Measurements from ENCODE around the gene AKAIN1.

Gene AKAIN1

GRCh38 chr18:5155907-5156287 is 41.2 kb downstream of the AKAIN1 start:
- Histone ChIP-seq H3K4me3 (ENCODE audit: low read depth, low read length, poor library complexity, severe bottlenecking) (no peak overlapping the region), H3K9me3 (ENCODE audit: low read length) (no peaks in the 10 kb centered on the region), H2AFZ (ENCODE audit: low read length) (no peak overlapping the region), H3K79me2 (ENCODE audit: insufficient read depth, low read length) (no peaks in the 10 kb centered on the region), H3F3A (ENCODE audit: insufficient read depth, low read length) (0 out of 2 replicates have a peak, but pooled peaks cover 8% of the 10 kb centered on the region), H3K9me2 (ENCODE audit: low read depth, low read length) (no peaks in the 10 kb centered on the region), H3K4me2 (ENCODE audit: low read length) (no peak overlapping the region), H3K36me3 (ENCODE audit: insufficient read depth, low read length) (no peaks in the 10 kb centered on the region), H3K4me1 (ENCODE audit: insufficient read depth, low read length, severe bottlenecking) (peaks cover 29% of the 10 kb centered on the region), H4K20me1 (ENCODE audit: insufficient read depth, low read length) (no peaks in the 10 kb centered on the region), H3K27ac (ENCODE audit: low read depth, low read length, poor library complexity, severe bottlenecking) (no peak overlapping the region), H3K27me3 (ENCODE audit: insufficient read depth, low read length) (no peaks in the 10 kb centered on the region), H3K9ac (ENCODE audit: low read length) (no peak overlapping the region)
- TF ChIP-seq CTCF (IDR thresholded peaks at IDR 0.05; ENCODE audit: low read length) (no peak), EZH2 (IDR thresholded peaks at IDR 0.05; ENCODE audit: borderline replicate concordance, low read length) (no peak)

- Histone ChIP-seq H3K4me2 (ENCODE audit: low read length) (no peak overlapping the region), H3K4me1 (ENCODE audit: insufficient read depth, low read length, severe bottlenecking) (peaks cover 27% of the 10 kb centered on the region), H2AFZ (ENCODE audit: low read length) (no peak overlapping the region), H3K9me2 (ENCODE audit: low read depth, low read length) (no peaks in the 10 kb centered on the region), H3K27me3 (ENCODE audit: insufficient read depth, low read length) (no peaks in the 10 kb centered on the region), H4K20me1 (ENCODE audit: insufficient read depth, low read length) (no peaks in the 10 kb centered on the region), H3K4me3 (ENCODE audit: low read depth, low read length, poor library complexity, severe bottlenecking) (no peak overlapping the region), H3F3A (ENCODE audit: insufficient read depth, low read length) (0 out of 2 replicates have a peak, but pooled peaks cover 8% of the 10 kb centered on the region), H3K27ac (ENCODE audit: low read depth, low read length, poor library complexity, severe bottlenecking) (no peak overlapping the region), H3K36me3 (ENCODE audit: insufficient read depth, low read length) (no peaks in the 10 kb centered on the region), H3K9me3 (ENCODE audit: low read length) (no peaks in the 10 kb centered on the region), H3K9ac (ENCODE audit: low read length) (no peak overlapping the region), H3K79me2 (ENCODE audit: insufficient read depth, low read length) (no peaks in the 10 kb centered on the region)
- no peak for TF ChIP-seq EZH2 (IDR thresholded peaks at IDR 0.05; ENCODE audit: borderline replicate concordance, low read length)
- no peak for TF ChIP-seq CTCF (IDR thresholded peaks at IDR 0.05; ENCODE audit: low read length)
Measured at GRCh38 chr18:5155218-5155906, 41.7 kb downstream of the AKAIN1 start.

- TF ChIP-seq EZH2 (IDR thresholded peaks at IDR 0.05; ENCODE audit: borderline replicate concordance, low read length): no peak
- no peak for TF ChIP-seq CTCF (IDR thresholded peaks at IDR 0.05; ENCODE audit: low read length)
- no peak overlapping the region for H3K27ac ChIP-seq (ENCODE audit: low read depth, low read length, poor library complexity, severe bottlenecking)
- no peak overlapping the region for H2AFZ ChIP-seq (ENCODE audit: low read length)
Measured at GRCh38 chr18:5152343-5153020, 44.6 kb downstream of the AKAIN1 start.

More at GRCh38 chr18:5152343-5153020, 44.6 kb downstream of the AKAIN1 start:
- no peaks in the 10 kb centered on the region for H3K9me3 ChIP-seq (ENCODE audit: low read length)
- no peaks in the 10 kb centered on the region for H3K79me2 ChIP-seq (ENCODE audit: insufficient read depth, low read length)
- H3F3A ChIP-seq (ENCODE audit: insufficient read depth, low read length): no peaks in the 10 kb centered on the region
- no peaks in the 10 kb centered on the region for H3K4me1 ChIP-seq (ENCODE audit: insufficient read depth, low read length, severe bottlenecking)
- H4K20me1 ChIP-seq (ENCODE audit: insufficient read depth, low read length): no peaks in the 10 kb centered on the region
- H3K4me2 ChIP-seq (ENCODE audit: low read length): no peak overlapping the region
- H3K9ac ChIP-seq (ENCODE audit: low read length): no peak overlapping the region
- H3K9me2 ChIP-seq (ENCODE audit: low read depth, low read length): no peaks in the 10 kb centered on the region
- no peaks in the 10 kb centered on the region for H3K27me3 ChIP-seq (ENCODE audit: insufficient read depth, low read length)
- H3K36me3 ChIP-seq (ENCODE audit: insufficient read depth, low read length): no peaks in the 10 kb centered on the region
- no peak overlapping the region for H3K4me3 ChIP-seq (ENCODE audit: low read depth, low read length, poor library complexity, severe bottlenecking)
